ENCODE measurements around the gene ANXA6. TPM values are rescaled to one million over a fixed set of nuclear protein-coding genes. Genes with fewer than 3 reads are reported as not detected.

Gene ANXA6
- total and polyA plus RNA-seq, 7 donors: 22.9 to 333 (median 233) TPM

DNA sequence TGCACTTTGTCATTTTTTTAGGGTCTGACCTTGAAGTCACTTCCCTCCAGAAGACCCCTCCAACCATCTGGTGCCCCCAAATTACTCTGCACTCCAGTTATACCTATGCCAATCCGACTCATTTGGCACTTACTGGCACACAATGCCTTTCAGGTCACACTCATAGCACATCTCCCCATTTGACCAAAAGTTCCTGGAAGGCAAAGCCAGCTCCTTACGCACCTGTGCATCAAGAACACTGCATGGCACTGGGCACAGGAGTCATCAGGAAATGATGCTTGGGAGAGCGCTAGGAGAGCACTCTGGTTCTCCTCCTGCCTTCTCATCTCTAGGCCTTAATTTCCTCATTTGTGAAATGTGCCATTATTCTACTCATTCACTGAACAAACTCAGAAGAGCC is 79.6 kb downstream of the ANXA6 start:
- H3K27me3 ChIP-seq: no peaks in the 10 kb centered on the region
- no peak overlapping the region for H3K4me3 ChIP-seq
- 87 to 91% methylated on average over 3 of the region's 3 CpGs for WGBS, 2 donors
- DNase-seq: no peak
- intact Hi-C loops (cut with DNase I): no loop called here
- no peaks in the 10 kb centered on the region for H3K9me3 ChIP-seq
- no peaks in the 10 kb centered on the region for H3K36me3 ChIP-seq
- H3K4me1 ChIP-seq: peaks cover 0 to 45% (median 34%) of the 10 kb centered on the region in 4 donors
- TF ChIP-seq POLR2AphosphoS5 (IDR thresholded peaks at IDR 0.05) (no peak), EP300 (IDR thresholded peaks at IDR 0.05) (no peak), POLR2A (IDR thresholded peaks at IDR 0.05) (no peak)
- TF ChIP-seq, protein P1, sequence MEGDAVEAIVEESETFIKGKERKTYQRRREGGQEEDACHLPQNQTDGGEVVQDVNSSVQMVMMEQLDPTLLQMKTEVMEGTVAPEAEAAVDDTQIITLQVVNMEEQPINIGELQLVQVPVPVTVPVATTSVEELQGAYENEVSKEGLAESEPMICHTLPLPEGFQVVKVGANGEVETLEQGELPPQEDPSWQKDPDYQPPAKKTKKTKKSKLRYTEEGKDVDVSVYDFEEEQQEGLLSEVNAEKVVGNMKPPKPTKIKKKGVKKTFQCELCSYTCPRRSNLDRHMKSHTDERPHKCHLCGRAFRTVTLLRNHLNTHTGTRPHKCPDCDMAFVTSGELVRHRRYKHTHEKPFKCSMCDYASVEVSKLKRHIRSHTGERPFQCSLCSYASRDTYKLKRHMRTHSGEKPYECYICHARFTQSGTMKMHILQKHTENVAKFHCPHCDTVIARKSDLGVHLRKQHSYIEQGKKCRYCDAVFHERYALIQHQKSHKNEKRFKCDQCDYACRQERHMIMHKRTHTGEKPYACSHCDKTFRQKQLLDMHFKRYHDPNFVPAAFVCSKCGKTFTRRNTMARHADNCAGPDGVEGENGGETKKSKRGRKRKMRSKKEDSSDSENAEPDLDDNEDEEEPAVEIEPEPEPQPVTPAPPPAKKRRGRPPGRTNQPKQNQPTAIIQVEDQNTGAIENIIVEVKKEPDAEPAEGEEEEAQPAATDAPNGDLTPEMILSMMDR (IDR thresholded peaks at IDR 0.05): no peak
- no peak overlapping the region for H3K27ac ChIP-seq

DNA sequence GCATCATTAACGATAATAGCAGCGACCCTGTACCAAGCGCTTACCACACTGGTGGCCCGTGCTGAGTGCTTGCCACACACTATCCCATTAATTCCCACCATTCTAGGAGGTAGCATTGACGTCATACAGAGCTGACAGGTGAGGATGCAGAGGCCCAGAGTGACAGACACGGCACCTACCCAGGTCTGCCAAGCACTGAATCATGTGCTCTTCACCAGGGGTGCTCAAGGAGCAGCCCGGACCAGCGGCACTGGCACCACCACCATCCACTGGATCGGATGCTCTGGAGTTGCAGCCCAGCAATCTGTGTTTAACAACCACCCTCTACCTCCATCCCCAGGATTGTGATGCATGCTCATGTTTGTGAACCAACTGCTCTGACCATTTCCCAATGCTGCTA is 80.2 kb downstream of the ANXA6 start:
- DNase-seq: no peak
- WGBS, 2 donors: 95 to 96% methylated on average over 9 of the region's 9 CpGs
- Histone ChIP-seq H3K9me3 (no peaks in the 10 kb centered on the region), H3K27ac (no peak overlapping the region), H3K4me3 (no peak overlapping the region), H3K36me3 (no peaks in the 10 kb centered on the region), H3K4me1 (peaks cover 0 to 45% (median 36%) of the 10 kb centered on the region in 4 donors), H3K27me3 (no peaks in the 10 kb centered on the region)
- no peak for TF ChIP-seq POLR2A (IDR thresholded peaks at IDR 0.05)
- no peak for TF ChIP-seq POLR2AphosphoS5 (IDR thresholded peaks at IDR 0.05)
- TF ChIP-seq, protein P1 (IDR thresholded peaks at IDR 0.05): no peak
- TF ChIP-seq EP300 (IDR thresholded peaks at IDR 0.05): no peak
- intact Hi-C loops (cut with DNase I): no loop called here

DNA sequence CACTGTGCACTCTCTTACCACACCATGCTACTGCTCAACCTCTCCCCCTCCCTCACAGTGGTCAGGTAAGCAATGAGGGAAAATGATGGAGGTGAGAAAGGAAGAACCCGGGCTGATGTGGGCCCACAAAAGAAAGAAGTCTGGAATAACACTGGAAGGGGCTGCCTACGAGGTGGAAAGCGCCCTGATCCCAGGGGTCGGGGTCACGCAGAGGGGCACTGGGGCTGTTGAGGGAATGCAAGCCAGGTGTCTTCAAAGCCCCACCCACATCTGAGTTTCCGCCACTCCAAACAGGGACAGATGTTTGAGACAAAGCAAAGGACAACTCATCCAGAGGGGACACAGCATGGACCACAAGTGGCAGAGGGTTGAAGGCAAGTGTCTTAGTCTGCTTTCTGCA is 81.0 kb downstream of the ANXA6 start:
- DNase-seq: no peak
- 91 to 94% methylated on average over 6 of the region's 6 CpGs for WGBS, 2 donors
- no peaks in the 10 kb centered on the region for H3K9me3 ChIP-seq
- intact Hi-C loops (cut with DNase I): no loop called here
- TF ChIP-seq POLR2AphosphoS5 (IDR thresholded peaks at IDR 0.05): no peak
- TF ChIP-seq, protein P1 (IDR thresholded peaks at IDR 0.05): no peak
- no peak for TF ChIP-seq EP300 (IDR thresholded peaks at IDR 0.05)
- TF ChIP-seq POLR2A (IDR thresholded peaks at IDR 0.05): no peak
- no peak overlapping the region for H3K27ac ChIP-seq
- H3K27me3 ChIP-seq: no peaks in the 10 kb centered on the region
- H3K4me3 ChIP-seq: no peak overlapping the region
- peaks cover 0 to 45% (median 33%) of the 10 kb centered on the region in 4 donors for H3K4me1 ChIP-seq
- H3K36me3 ChIP-seq: no peaks in the 10 kb centered on the region

DNA sequence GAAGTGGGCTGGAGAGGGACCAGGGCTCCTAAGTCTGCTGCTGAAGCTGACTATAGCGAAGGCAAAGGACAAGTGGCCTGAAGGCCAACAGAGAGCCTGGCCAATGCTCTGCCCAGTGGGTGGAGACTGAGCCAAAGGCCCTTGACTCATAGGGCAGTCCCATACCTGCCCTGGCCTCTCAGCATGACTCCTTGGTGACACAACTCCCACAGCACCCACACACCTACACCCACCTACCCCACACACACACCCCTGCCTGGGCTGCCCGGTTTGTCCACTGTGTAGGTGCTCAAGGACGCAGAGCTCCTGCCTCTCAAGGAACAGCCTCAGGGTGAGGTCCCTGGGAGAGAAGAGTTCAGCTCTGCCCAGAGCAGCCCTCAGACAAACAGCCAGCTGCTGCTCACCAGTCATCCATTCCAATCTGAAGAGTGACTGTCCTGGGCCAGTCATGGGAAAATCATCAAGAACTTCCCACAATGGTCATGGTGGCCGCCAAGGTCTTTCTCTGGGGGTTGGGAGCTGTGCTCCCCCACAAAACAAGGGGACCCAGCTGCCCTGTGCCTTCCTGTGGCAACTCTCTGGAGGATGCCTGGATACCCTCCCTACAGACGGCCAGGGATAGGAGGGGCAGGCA is 81.8 kb downstream of the ANXA6 start:
- Histone ChIP-seq H3K4me3 (no peak overlapping the region), H3K27ac (no peak overlapping the region), H3K36me3 (no peaks in the 10 kb centered on the region), H3K9me3 (no peaks in the 10 kb centered on the region), H3K27me3 (no peaks in the 10 kb centered on the region), H3K4me1 (peaks cover 0 to 50% (median 33%) of the 10 kb centered on the region in 4 donors)
- intact Hi-C loops (cut with DNase I): no loop called here
- no peak for TF ChIP-seq EP300 (IDR thresholded peaks at IDR 0.05)
- TF ChIP-seq POLR2AphosphoS5 (IDR thresholded peaks at IDR 0.05): no peak
- TF ChIP-seq, protein P1 (IDR thresholded peaks at IDR 0.05): no peak
- TF ChIP-seq POLR2A (IDR thresholded peaks at IDR 0.05): no peak
- DNase-seq: no peak
- 75 to 76% methylated on average over 5 of the region's 5 CpGs for WGBS, 2 donors

DNA sequence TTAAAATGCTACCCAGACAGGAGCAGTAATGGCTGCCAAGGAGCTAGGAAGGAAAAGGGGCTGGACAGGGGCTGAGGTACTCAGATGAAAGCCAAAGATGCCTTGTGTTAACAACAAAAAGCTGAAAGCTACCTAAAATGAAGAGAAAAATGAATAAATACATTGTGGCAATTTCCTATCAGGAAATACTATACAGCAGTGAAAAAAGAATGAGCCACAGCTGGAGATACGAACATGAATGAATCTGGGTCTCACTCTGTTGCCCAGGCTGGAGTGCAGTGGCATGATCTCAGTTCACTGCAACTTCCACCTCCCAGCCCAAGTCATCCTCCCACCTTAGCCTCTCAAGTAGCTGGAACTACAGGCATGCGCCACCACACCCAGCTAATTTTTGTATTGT is 83.0 kb downstream of the ANXA6 start:
- H3K4me1 ChIP-seq: peaks cover 0 to 54% (median 39%) of the 10 kb centered on the region in 4 donors
- no peak for DNase-seq
- no peaks in the 10 kb centered on the region for H3K9me3 ChIP-seq
- H3K4me3 ChIP-seq: no peak overlapping the region
- no peak overlapping the region for H3K27ac ChIP-seq
- intact Hi-C loops (cut with DNase I): no loop called here
- TF ChIP-seq, protein P1 (IDR thresholded peaks at IDR 0.05): no peak
- TF ChIP-seq POLR2A (IDR thresholded peaks at IDR 0.05) (no peak), EP300 (IDR thresholded peaks at IDR 0.05) (no peak), POLR2AphosphoS5 (IDR thresholded peaks at IDR 0.05) (no peak)
- H3K36me3 ChIP-seq: no peaks in the 10 kb centered on the region
- H3K27me3 ChIP-seq: no peaks in the 10 kb centered on the region
- 99% methylated on average over 2 of the region's 2 CpGs for WGBS, 2 donors
